ENCODE data around the gene SLC44A4.

- TF ChIP-seq POLR2A (IDR thresholded peaks at IDR 0.05; ENCODE audit: low read length) (no peak), GATA1 (IDR thresholded peaks at IDR 0.05; ENCODE audit: low read depth, low read length) (no peak)
Measured at GRCh38 chr6:31927242-31927862, 48.6 kb upstream of the SLC44A4 start, which contains the start of gene C2.
